ENCODE measurements around the gene TBL1Y.

TBL1Y gene

GRCh38 chrY:6935497-6935896, 25.0 kb downstream of the TBL1Y start:
- H3K4me3 ChIP-seq (ENCODE audit: low read length, poor library complexity, severe bottlenecking): no peak overlapping the region
- no peak overlapping the region for H2AFZ ChIP-seq (ENCODE audit: low read length)
- no peaks in the 10 kb centered on the region for H3K9me2 ChIP-seq (replicated peaks; ENCODE audit: low read depth, low read length)
- no peaks in the 10 kb centered on the region for H3K79me2 ChIP-seq (ENCODE audit: insufficient read depth, low read length)
- TF ChIP-seq, protein P1, sequence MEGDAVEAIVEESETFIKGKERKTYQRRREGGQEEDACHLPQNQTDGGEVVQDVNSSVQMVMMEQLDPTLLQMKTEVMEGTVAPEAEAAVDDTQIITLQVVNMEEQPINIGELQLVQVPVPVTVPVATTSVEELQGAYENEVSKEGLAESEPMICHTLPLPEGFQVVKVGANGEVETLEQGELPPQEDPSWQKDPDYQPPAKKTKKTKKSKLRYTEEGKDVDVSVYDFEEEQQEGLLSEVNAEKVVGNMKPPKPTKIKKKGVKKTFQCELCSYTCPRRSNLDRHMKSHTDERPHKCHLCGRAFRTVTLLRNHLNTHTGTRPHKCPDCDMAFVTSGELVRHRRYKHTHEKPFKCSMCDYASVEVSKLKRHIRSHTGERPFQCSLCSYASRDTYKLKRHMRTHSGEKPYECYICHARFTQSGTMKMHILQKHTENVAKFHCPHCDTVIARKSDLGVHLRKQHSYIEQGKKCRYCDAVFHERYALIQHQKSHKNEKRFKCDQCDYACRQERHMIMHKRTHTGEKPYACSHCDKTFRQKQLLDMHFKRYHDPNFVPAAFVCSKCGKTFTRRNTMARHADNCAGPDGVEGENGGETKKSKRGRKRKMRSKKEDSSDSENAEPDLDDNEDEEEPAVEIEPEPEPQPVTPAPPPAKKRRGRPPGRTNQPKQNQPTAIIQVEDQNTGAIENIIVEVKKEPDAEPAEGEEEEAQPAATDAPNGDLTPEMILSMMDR (conservative IDR thresholded peaks at IDR 0.05; ENCODE audit: low read length): no peak
- no peak for TF ChIP-seq EZH2phosphoT487 (IDR thresholded peaks at IDR 0.05; ENCODE audit: borderline replicate concordance)
- H3K36me3 ChIP-seq (ENCODE audit: insufficient read depth, low read length): no peaks in the 10 kb centered on the region
- no peaks in the 10 kb centered on the region for H4K20me1 ChIP-seq (ENCODE audit: insufficient read depth, low read length, poor library complexity, severe bottlenecking)
- no peaks in the 10 kb centered on the region for H3K27me3 ChIP-seq (ENCODE audit: insufficient read depth, low read length, poor library complexity, severe bottlenecking)
- H3K9ac ChIP-seq (ENCODE audit: low read depth, low read length, poor library complexity, severe bottlenecking): no peak overlapping the region
- no peaks in the 10 kb centered on the region for H3K4me1 ChIP-seq (ENCODE audit: insufficient read depth, low read length, poor library complexity, severe bottlenecking)
- no peaks in the 10 kb centered on the region for H3F3A ChIP-seq (ENCODE audit: low read depth)
- no peak overlapping the region for H3K4me2 ChIP-seq (ENCODE audit: low read depth, low read length, poor library complexity, severe bottlenecking)
- H3K9me3 ChIP-seq (ENCODE audit: insufficient read depth, low read depth, low read length): no peaks in the 10 kb centered on the region

- H2AFZ ChIP-seq (ENCODE audit: low read length): no peak overlapping the region
- no peaks in the 10 kb centered on the region for H3K4me1 ChIP-seq (ENCODE audit: insufficient read depth, low read length, poor library complexity, severe bottlenecking)
- no peaks in the 10 kb centered on the region for H4K20me1 ChIP-seq (ENCODE audit: insufficient read depth, low read length, poor library complexity, severe bottlenecking)
- TF ChIP-seq, protein P1 (conservative IDR thresholded peaks at IDR 0.05; ENCODE audit: low read length): no peak
- no peak for TF ChIP-seq EZH2phosphoT487 (IDR thresholded peaks at IDR 0.05; ENCODE audit: borderline replicate concordance)
- H3K4me2 ChIP-seq (ENCODE audit: low read depth, low read length, poor library complexity, severe bottlenecking): no peak overlapping the region
- H3K79me2 ChIP-seq (ENCODE audit: insufficient read depth, low read length): no peaks in the 10 kb centered on the region
- H3K36me3 ChIP-seq (ENCODE audit: insufficient read depth, low read length): no peaks in the 10 kb centered on the region
- no peaks in the 10 kb centered on the region for H3F3A ChIP-seq (ENCODE audit: low read depth)
- no peaks in the 10 kb centered on the region for H3K9me3 ChIP-seq (ENCODE audit: insufficient read depth, low read depth, low read length)
- H3K9me2 ChIP-seq (replicated peaks; ENCODE audit: low read depth, low read length): no peaks in the 10 kb centered on the region
- H3K27me3 ChIP-seq (ENCODE audit: insufficient read depth, low read length, poor library complexity, severe bottlenecking): no peaks in the 10 kb centered on the region
- H3K4me3 ChIP-seq (ENCODE audit: low read length, poor library complexity, severe bottlenecking): no peak overlapping the region
- H3K9ac ChIP-seq (ENCODE audit: low read depth, low read length, poor library complexity, severe bottlenecking): no peak overlapping the region
Measured at GRCh38 chrY:6947695-6948094, 37.2 kb downstream of the TBL1Y start.

- no peaks in the 10 kb centered on the region for H3K36me3 ChIP-seq (ENCODE audit: insufficient read depth, low read length)
- H3F3A ChIP-seq (ENCODE audit: low read depth): no peaks in the 10 kb centered on the region
- H3K4me1 ChIP-seq (ENCODE audit: insufficient read depth, low read length, poor library complexity, severe bottlenecking): no peaks in the 10 kb centered on the region
- H2AFZ ChIP-seq (ENCODE audit: low read length): no peak overlapping the region
- H3K9ac ChIP-seq (ENCODE audit: low read depth, low read length, poor library complexity, severe bottlenecking): no peak overlapping the region
- no peak overlapping the region for H3K4me3 ChIP-seq (ENCODE audit: low read length, poor library complexity, severe bottlenecking)
- no peaks in the 10 kb centered on the region for H3K79me2 ChIP-seq (ENCODE audit: insufficient read depth, low read length)
- no peak for TF ChIP-seq EZH2phosphoT487 (IDR thresholded peaks at IDR 0.05; ENCODE audit: borderline replicate concordance)
- TF ChIP-seq, protein P1 (conservative IDR thresholded peaks at IDR 0.05; ENCODE audit: low read length): no peak
- H4K20me1 ChIP-seq (ENCODE audit: insufficient read depth, low read length, poor library complexity, severe bottlenecking): no peaks in the 10 kb centered on the region
- no peaks in the 10 kb centered on the region for H3K27me3 ChIP-seq (ENCODE audit: insufficient read depth, low read length, poor library complexity, severe bottlenecking)
- no peaks in the 10 kb centered on the region for H3K9me2 ChIP-seq (replicated peaks; ENCODE audit: low read depth, low read length)
- H3K9me3 ChIP-seq (ENCODE audit: insufficient read depth, low read depth, low read length): no peaks in the 10 kb centered on the region
- no peak overlapping the region for H3K4me2 ChIP-seq (ENCODE audit: low read depth, low read length, poor library complexity, severe bottlenecking)
Measured at GRCh38 chrY:6948378-6948777, 37.9 kb downstream of the TBL1Y start.

Measured in Loucy (cell line).